ENCODE data around the gene PTPRQ. TPM values are rescaled to one million over a fixed set of nuclear protein-coding genes. Genes with fewer than 3 reads are reported as not detected.

The PTPRQ gene
- polyA plus RNA-seq, 1 of the 3 experiments (the other 2 are of a cell fraction) = 0.46 TPM

GRCh38 chr12:80419644-80420043 is 24.4 kb upstream of the PTPRQ start:
- POLR2A ChIA-PET = no interaction called here
- H3K4me2 ChIP-seq = no peak overlapping the region
- H3K27ac ChIP-seq (ENCODE audit: low read depth in 2 of 2, low read length in 1 of 2) = no peak overlapping the region
- peaks cover 9% of the 10 kb centered on the region; the same call in 1 of the 2 replicates for H3K27me3 ChIP-seq (ENCODE audit: insufficient read depth)
- no peaks in the 10 kb centered on the region for H3K9me2 ChIP-seq
- TF ChIP-seq EZH2phosphoT487 (IDR thresholded peaks at IDR 0.05; ENCODE audit: borderline replicate concordance, low read depth) = no peak
- no peak for TF ChIP-seq FOSL2 (IDR thresholded peaks at IDR 0.05; ENCODE audit: borderline replicate concordance, low read depth)
- TF ChIP-seq IRF3 (IDR thresholded peaks at IDR 0.05; ENCODE audit: low read depth, low read length) = no peak
- no peaks in the 10 kb centered on the region for H3K79me2 ChIP-seq (ENCODE audit: insufficient read depth)
- H4K20me1 ChIP-seq (ENCODE audit: insufficient read depth) = no peaks in the 10 kb centered on the region
- H3K4me1 ChIP-seq (ENCODE audit: control insufficient read depth in 1 of 2, insufficient read depth in 2 of 2, low read depth in 1 of 2, low read length in 1 of 2) = no peaks in the 10 kb centered on the region
- no peak overlapping the region for H2AFZ ChIP-seq (ENCODE audit: low read depth)
- 0 out of 2 replicates have a peak, but pooled peaks cover 4% of the 10 kb centered on the region for H3K9me3 ChIP-seq
- no peaks in the 10 kb centered on the region for H3F3A ChIP-seq (replicated peaks; ENCODE audit: insufficient read depth)
- DNase-seq = no peak
- CTCF ChIA-PET = no interaction called here
- H3K4me3 ChIP-seq (ENCODE audit: low read depth in 2 of 2, low read length in 1 of 2) = no peak overlapping the region
- no peaks in the 10 kb centered on the region for H3K36me3 ChIP-seq (replicated peaks in 1 of 2; ENCODE audit: control insufficient read depth in 1 of 2, insufficient read depth in 2 of 2, low read length in 1 of 2)
- H3K9ac ChIP-seq = no peak overlapping the region

- H3K27me3 ChIP-seq (ENCODE audit: insufficient read depth) = peaks cover 9% of the 10 kb centered on the region; the same call in 1 of the 2 replicates
- H3K4me3 ChIP-seq (ENCODE audit: low read depth in 2 of 2, low read length in 1 of 2) = no peak overlapping the region
- no peak overlapping the region for H3K27ac ChIP-seq (ENCODE audit: low read depth in 2 of 2, low read length in 1 of 2)
- no peaks in the 10 kb centered on the region for H3K4me1 ChIP-seq (ENCODE audit: control insufficient read depth in 1 of 2, insufficient read depth in 2 of 2, low read depth in 1 of 2, low read length in 1 of 2)
- H3K4me2 ChIP-seq = no peak overlapping the region
- H3K79me2 ChIP-seq (ENCODE audit: insufficient read depth) = no peaks in the 10 kb centered on the region
- H3K9ac ChIP-seq = no peak overlapping the region
- TF ChIP-seq IRF3 (IDR thresholded peaks at IDR 0.05; ENCODE audit: low read depth, low read length) (no peak), ELF1 (IDR thresholded peaks at IDR 0.05) (no peak), FOXJ3 (CRISPR knock-in tag; IDR thresholded peaks at IDR 0.05) (no peak), EP300 (IDR thresholded peaks at IDR 0.05; ENCODE audit: borderline replicate concordance in 1 of 2, low read depth in 1 of 2, low read length in 1 of 2) (no peak), FOSL2 (IDR thresholded peaks at IDR 0.05; ENCODE audit: borderline replicate concordance, low read depth) (no peak), JUND (IDR thresholded peaks at IDR 0.05) (no peak), POLR2AphosphoS5 (IDR thresholded peaks at IDR 0.05; ENCODE audit: low read depth, low read length) (no peak), NFIC (IDR thresholded peaks at IDR 0.05; ENCODE audit: borderline replicate concordance) (no peak), PBX3 (IDR thresholded peaks at IDR 0.05) (no peak), EZH2phosphoT487 (IDR thresholded peaks at IDR 0.05; ENCODE audit: borderline replicate concordance, low read depth) (no peak), RXRA (IDR thresholded peaks at IDR 0.05; ENCODE audit: borderline replicate concordance, low read depth) (no peak), ZBTB33 (IDR thresholded peaks at IDR 0.05; ENCODE audit: borderline replicate concordance, low read depth) (no peak), RFX5 (IDR thresholded peaks at IDR 0.05; ENCODE audit: low read length) (no peak), YY1 (IDR thresholded peaks at IDR 0.05; ENCODE audit: low read depth) (no peak), TAF1 (IDR thresholded peaks at IDR 0.05; ENCODE audit: borderline replicate concordance, low read depth, low read length) (no peak), FOXM1 (IDR thresholded peaks at IDR 0.05; ENCODE audit: low read depth) (no peak)
- no peaks in the 10 kb centered on the region for H3F3A ChIP-seq (replicated peaks; ENCODE audit: insufficient read depth)
- 0 out of 2 replicates have a peak, but pooled peaks cover 4% of the 10 kb centered on the region for H3K9me3 ChIP-seq
- ChIA-PET CTCF (no interaction called here), POLR2A (no interaction called here)
- H4K20me1 ChIP-seq (ENCODE audit: insufficient read depth) = no peaks in the 10 kb centered on the region
- H3K9me2 ChIP-seq = no peaks in the 10 kb centered on the region
- no peaks in the 10 kb centered on the region for H3K36me3 ChIP-seq (replicated peaks in 1 of 2; ENCODE audit: control insufficient read depth in 1 of 2, insufficient read depth in 2 of 2, low read length in 1 of 2)
- DNase-seq = no peak
- no peak overlapping the region for H2AFZ ChIP-seq (ENCODE audit: low read depth)
Observed at GRCh38 chr12:80420075-80420474, 24.0 kb upstream of the PTPRQ start.

All from SK-N-SH (cell line).